Activated CD4-positive, alpha-beta T cell treated with anti-CD3 and anti-CD28 coated beads, Interleukin-10, Interleukin-2, amounts not matched to agents 100 ng/mL and 50 ng/mL, durations not matched to agents 16 hours and 8 hours (primary cell): Measurements from ENCODE around the gene SPTBN4.
"Not testable (repeated sequence)": the region's sequence is repeated elsewhere in the genome, so short reads cannot be mapped to it uniquely, and the experiment has no call there.

Source experiments
- DNase-seq: peaks from one replicate; pipeline ENCODE4 v3.0.0-alpha.2; 2020

Gene SPTBN4

GRCh38 chr19:40465557-40466218, 1.1 kb upstream of the SPTBN4 start, which contains the start of gene BLVRB:
Gene BLVRB, minus strand, starts transcription at chr19:40465745. Its CDS starts 57 bp downstream, at chr19:40465688.
- peak; percentile 100 for DNase-seq

GRCh38 chr19:40466219-40466984, 399 bp upstream of the SPTBN4 start:
- DNase-seq: no peak

DNA sequence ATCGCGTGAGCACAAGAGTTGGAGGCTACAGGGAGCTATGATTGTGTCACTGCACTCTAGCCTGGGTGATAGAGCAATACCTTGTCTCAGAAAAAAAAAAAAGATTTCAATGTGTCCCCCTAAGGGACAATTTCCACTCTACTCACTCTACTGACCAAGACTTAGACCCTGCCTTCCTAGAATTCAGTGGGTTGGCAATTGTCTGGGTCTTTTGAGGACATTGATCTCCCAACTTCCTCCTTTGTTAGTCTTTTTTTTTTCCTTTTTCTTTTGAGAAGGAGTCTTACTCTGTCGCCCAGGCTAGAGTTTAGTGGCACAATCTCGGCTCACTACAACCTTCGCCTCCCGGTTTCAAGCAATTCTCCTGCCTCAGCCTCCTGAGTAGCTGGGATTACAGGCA, 2.2 kb downstream of the SPTBN4 start:
- no peak for DNase-seq

DNA sequence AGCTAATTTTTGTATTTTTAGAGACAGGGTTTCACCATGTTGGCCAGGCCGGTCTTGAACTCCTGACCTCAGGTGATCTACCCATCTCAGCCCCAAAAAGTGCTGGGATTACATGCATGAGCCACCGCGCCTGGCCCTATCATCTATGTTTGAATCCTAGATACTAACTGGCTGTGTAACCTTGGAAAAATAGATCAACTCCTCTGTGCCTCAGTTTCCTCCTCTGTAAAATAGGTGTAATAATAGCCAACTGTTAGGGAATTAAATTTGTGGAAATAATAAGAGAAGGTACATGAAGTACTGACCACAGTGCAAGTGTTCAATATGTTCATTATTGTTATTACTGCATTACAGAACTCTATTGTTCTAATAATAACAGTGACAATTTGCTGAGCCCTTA, 4.3 kb downstream of the SPTBN4 start:
- DNase-seq: no peak

GRCh38 chr19:40472516-40472915, 5.7 kb downstream of the SPTBN4 start:
- DNase-seq: no peak

- DNase-seq: no peak
These were observed 7.9 kb downstream of the SPTBN4 start for GRCh38 chr19:40474737-40475136.

GRCh38 chr19:40475878-40476644, 9.3 kb downstream of the SPTBN4 start:
- peak; percentile 19 for DNase-seq

DNA sequence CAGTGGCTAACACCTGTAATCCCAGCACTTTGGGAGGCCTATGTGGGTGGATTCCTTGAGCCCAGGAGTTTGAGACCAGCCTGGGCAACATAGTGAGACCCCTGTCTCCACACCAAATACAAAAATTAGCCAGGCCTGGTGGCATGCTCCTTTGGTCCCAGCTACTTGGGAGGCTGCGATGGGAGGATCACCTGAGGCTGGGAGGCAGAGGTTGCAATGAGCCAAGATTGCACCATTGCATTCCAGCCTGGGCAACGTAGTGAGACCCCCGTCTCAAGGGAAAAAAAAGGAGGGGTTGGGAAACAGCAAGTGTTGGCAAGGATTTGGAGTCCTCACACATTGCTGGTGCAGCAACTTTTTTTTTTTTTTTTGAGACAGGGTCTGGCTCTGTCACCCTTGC, 19.2 kb downstream of the SPTBN4 start:
- DNase-seq: no peak

DNA sequence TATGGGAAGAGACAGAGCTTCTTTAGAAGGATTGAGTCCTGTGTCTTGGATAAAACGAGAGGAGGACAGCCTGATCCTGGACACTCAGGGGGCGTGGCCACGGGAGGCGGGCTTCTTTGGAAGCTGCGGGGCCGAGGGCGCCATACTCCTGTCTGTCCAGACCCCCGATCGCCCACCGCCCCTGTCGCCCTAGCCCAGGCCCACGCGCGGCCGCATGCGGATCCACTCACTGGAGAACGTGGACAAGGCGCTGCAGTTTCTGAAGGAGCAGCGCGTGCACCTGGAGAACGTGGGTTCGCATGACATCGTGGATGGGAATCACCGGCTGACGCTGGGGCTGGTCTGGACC, 23.1 kb downstream of the SPTBN4 start:
- no peak for DNase-seq

DNA sequence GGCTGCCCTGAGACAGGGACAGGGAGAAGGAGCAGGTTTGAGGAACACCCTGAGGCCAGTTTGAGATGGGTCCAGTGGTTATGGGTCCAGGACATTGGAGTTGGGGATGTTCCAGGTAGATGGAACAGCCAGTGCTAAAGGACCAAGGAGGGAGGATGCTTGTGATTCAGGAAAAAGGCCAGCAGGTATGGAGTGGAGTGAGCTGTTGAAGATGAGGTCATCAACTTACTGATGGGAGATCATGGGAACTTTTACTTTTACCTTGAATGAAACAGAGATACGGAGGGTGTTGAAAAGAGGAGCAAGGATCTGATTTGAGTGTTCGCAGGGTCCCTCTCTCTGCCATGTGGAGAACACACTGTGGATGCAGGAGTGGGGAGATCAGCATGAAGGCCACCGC, 25.5 kb downstream of the SPTBN4 start:
- DNase-seq: no peak

DNA sequence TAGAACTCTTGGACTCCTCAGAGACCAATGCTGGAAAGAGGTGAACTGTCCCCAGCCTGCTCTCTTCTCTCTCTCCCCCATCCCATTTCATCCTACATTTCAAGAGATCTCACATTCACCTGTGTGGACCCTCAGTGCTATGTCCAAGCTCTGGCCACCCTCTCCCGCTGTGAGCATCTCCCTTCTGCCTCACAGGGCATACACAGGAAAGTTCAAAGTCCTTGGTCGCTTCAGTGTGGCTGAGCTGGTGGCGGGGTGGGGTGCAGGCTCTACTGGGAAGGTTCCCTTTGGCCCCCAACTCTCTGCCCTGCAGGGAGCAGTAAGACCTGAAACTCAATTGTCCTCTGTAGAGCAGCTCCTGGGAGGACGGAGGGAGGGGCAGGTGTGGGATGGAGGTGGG, 27.0 kb downstream of the SPTBN4 start:
- DNase-seq: no peak

DNA sequence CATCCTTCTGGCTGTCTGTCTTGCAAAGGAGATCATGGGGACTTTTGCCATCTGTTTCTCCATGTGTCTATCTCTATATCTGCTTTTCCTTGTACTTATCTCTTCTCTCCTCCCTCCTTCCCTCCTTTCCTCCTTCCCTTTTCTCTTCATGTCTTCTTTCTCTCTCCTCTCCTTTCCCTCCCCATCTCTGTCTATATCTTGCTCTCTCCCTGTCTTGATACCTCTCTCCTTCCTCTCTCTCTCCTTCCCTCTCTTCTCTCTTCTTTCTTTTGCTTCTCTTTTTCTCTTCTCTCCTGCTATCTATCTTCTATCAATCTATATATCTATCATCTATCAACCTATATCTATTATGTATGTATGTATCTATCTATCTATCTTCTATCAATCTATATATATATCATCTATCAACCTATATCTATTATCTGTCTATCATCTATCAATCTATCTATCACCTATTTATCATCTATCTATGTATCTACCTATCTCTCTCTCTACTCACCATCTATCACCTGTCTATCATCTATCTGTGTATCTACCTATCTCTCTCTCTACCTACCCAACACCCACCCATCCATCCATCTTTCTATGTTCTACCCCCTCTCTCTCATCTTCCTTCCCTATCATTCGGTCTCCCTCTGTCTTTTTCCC, 27.5 kb downstream of the SPTBN4 start:
- no peak for DNase-seq

DNA sequence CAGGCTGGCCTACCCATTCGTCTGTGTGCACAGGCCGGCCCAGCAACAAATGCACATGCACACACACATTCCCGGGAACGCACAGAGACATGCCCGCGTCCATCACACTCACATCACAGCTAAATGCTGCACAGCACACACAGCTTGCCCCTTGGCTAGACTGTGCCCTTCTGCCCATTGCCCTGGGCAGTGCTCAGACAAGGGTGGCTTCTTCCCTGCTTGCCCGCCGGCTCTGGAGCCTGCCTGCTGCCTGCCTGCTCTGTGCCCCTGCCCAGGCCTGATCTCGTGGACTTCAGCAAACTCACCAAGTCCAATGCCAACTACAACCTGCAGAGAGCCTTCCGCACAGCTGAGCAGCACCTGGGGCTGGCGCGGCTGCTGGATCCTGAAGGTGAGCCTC, 30.4 kb downstream of the SPTBN4 start:
- DNase-seq: no peak

DNA sequence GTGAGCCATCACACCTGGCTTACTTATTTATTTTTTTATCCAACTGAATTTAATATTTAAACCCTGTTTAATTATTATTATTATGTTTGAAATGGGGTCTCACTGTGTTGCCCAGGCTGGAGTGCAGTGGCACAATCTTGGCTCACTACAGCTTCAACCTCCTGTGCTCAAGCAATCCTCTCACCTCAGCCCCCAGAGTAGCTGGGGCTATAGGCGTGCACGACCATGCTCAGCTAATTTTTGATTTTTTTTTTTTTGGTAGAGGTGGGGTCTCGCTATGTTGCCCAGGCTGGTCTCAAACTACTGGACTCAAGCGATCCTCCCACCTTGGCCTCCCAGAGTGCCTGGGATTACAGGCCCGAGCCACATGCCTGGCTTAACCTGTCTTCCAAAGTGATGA, 32.5 kb downstream of the SPTBN4 start:
- no peak for DNase-seq

DNA sequence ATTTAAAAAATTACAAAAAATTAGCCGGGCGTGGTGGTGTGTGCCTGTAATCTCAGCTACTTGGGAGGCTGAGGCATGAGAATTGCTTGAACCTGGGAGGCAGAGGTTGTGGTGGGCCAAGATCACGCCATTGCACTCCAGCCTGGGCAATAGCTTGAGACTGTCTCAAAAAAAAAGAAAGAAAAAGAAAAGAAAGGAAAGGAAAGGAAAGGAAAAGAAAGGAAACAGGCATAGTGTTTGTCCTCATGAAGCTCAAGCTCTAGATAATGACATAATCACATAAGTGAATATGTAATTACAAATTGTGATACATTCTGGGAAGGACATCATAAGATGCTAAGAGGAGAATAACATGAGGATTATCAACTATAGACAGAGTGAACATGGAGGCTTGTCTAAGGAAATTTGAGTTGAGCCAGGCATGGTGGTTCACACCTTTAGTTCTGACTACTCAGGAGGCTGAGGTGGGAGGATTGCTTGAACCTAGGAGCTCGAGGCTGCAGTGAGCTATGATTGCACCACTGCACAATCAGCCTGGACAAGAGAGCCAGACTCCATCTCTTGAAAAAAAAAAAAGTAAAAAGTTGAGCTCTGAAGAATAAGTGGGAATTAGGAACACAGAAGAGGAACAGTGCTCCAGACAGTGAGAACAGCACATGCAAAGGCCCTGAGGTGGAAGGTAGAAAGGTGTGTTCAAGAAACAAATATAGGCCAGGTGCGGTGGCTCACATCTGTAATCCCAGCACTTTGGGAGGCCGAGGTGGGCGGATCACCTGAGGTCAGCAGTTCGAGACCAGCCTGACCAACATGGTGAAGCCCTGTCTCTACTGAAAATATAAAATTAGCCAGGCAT, 34.1 kb downstream of the SPTBN4 start:
- DNase-seq: not testable (repeated sequence)

DNA sequence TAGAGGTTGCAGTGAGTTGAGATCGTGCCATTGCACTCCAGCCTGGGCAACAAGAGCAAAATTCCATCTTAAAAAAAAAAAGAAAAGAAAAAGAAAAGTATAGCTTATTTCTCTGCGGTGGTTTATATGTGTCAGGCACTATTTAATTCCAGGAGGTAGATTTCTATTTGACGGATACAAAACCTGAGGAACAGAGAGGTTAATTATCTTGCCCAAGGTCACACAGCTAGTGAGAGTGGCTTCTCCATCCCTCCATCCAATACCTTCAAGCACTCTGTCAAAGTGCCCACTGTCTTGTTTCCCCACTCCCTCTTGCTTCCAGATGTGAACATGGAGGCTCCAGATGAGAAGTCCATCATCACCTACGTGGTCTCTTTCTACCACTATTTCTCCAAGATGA, 34.8 kb downstream of the SPTBN4 start:
- no peak for DNase-seq

GRCh38 chr19:40502081-40502480, 35.3 kb downstream of the SPTBN4 start:
- no peak for DNase-seq

- DNase-seq: no peak
These were observed 36.0 kb downstream of the SPTBN4 start for GRCh38 chr19:40502647-40503319.

DNA sequence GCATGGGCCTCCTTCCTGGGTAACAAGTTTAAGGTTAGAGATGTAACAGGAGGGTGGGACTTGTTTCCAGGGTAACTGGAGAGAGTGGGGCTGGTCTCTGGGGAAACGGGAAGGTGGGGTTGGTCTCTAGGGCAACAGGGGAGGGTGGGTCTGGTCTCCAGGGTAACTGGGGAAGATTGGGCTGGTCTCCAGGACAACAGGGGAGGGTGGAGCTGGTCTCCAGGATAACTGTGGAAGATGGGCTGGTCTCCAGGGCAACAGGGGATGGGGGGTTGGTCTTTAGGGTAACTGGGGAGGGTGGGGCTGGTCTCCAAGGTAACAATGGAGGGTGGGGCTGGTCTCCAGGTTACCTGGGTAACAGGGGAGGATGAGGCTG, 36.5 kb downstream of the SPTBN4 start:
- DNase-seq: no peak

- no peak for DNase-seq
These were observed 39.3 kb downstream of the SPTBN4 start for GRCh38 chr19:40506099-40506498.

DNA sequence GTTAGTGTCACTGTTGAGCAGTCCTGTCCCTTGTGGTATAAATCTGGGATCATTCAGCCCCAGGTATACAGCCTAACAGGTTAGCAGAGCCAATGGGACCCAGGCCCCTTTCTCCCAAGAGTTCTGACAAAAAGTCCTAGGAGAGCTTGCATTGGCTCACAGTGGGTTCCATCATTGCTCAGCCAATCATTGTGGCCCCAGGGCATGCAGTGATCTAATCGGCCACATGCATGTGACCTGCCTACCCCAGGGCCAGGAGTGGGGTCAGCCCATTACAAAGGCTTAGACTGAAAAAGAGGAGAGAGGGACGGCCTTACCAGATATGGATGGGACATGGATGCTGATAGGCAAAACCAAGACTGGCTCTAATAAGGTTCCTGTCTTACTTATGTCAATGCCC, 41.1 kb downstream of the SPTBN4 start:
- no peak for DNase-seq

DNA sequence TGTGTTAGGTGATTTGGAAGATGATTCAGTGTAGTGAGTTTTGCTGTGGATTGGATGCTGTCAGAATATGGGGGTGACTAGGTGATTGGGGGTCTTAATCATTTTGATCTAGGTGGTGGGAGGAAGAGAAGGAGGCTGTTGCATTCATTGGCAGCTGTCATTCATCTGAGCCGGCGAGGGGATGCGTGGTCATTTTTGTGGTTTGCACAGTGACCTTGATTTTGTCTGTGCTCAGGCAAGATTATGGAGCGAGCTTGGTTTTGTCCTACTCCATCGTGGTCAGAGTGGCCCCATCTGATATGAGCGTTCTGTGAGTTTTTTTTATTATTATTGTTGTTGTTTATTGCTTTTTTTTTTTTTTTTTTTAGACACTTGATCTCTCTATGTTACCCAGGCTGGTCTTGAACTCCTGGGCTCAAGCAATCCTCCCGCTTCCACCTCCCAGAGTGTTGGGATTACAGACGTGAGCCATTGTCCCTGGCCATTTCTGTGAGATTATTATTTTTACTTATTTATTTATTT, 42.0 kb downstream of the SPTBN4 start:
- no peak for DNase-seq
